D721Med (cell line): Measurements from ENCODE around the gene TPP2.

Source experiments
- DNase-seq: peaks from one replicate; pipeline ENCODE4 v3.0.0; 2011; ENCODE audit warnings: low spot score; ENCODE audit not compliant: insufficient read length
- FAIRE-seq: peaks from 2 replicates; lab custom pipeline; 2011; peaks lifted over from hg19 to GRCh38; lab: Jason Lieb, UNC
- CTCF ChIP-seq: IDR thresholded peaks from 2 replicates; pipeline ENCODE4 v1.5.1; 2012; ENCODE audit warnings: mild to moderate bottlenecking, control low read depth; ENCODE audit not compliant: insufficient read depth; ENCODE audit errors: missing control alignments

Gene TPP2

GRCh38 chr13:102697264-102697663 is 100.5 kb downstream of the TPP2 start:
- no peak for FAIRE-seq
- no peak for TF ChIP-seq CTCF

GRCh38 chr13:102697929-102698648 is 101.3 kb downstream of the TPP2 start:
- no peak for TF ChIP-seq CTCF
- DNase-seq (no peak), FAIRE-seq (no peak)

More at GRCh38 chr13:102697264-102697663, 100.5 kb downstream of the TPP2 start:
- no peak for DNase-seq

- DNase-seq, result no peak
- TF ChIP-seq CTCF, result no peak
- FAIRE-seq, result no peak
Observed at GRCh38 chr13:102698649-102698980, 101.8 kb downstream of the TPP2 start.

- no peak for FAIRE-seq
- DNase-seq, result no peak
- no peak for TF ChIP-seq CTCF
Observed at GRCh38 chr13:102699504-102699903, 102.7 kb downstream of the TPP2 start.

- DNase-seq, result no peak
- no peak for TF ChIP-seq CTCF
- FAIRE-seq, result no peak
Observed at GRCh38 chr13:102700088-102701031, 103.6 kb downstream of the TPP2 start.

- no peak for DNase-seq
- no peak for TF ChIP-seq CTCF
- no peak for FAIRE-seq
Observed at GRCh38 chr13:102701331-102701730, 104.5 kb downstream of the TPP2 start.
